NCI-H2107 treated with DMSO at 0.1 percent for 48 hours (cell line): ENCODE data around the gene NETO1.

ENCODE experiments used
- DNase-seq: peaks from one replicate; lab custom pipeline; 2025; ENCODE audit not compliant: unreplicated experiment; lab: John Stamatoyannopoulos, UW

NETO1 gene

DNA sequence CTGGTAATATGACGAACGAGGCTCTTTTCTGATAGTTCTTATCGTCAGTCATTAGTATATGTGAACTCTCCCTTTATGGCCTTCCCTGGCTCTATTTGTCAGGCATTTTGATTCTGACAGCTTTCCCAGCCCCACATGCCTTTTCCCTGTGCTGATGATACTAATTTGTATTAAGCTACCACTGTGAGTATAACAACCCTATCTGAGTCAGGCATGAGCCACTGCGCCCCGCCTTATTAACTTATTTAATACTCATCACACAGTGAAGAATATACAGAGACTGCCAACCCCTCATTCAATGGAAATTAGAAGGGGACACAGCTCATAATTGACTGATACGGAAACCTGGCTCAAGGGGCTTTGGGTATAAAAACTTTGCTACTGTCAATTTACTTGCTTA is 140.0 kb downstream of the NETO1 start:
- no peak for DNase-seq

DNA sequence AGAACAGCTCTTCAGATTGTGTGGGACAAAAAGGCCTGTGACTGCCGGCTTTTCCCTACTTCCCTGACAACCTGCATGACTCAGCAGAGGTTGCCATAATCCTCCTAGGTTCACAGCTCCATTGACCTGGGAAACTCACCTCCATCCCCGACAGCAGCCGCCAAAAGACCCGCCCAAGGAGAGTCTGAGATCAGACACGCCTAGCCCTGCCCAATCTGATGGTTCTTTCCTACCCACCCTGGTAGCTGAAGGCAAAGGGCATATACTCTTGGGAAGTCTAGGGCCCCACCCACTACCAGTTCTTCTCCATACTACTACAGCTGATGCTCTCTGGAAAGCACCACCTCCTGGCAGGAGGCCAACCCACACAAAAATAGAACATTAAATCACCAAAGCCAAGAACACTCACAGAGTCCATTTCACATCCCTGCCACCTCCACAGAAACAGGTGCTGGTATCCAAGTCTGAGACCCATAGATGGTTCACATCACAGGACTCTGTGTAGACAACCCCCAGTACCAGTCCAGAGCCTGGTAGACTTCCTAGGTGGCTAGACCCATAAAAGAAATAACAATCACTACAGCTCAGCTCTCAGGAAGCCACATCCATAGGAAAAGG is 140.6 kb downstream of the NETO1 start:
- no peak for DNase-seq

DNA sequence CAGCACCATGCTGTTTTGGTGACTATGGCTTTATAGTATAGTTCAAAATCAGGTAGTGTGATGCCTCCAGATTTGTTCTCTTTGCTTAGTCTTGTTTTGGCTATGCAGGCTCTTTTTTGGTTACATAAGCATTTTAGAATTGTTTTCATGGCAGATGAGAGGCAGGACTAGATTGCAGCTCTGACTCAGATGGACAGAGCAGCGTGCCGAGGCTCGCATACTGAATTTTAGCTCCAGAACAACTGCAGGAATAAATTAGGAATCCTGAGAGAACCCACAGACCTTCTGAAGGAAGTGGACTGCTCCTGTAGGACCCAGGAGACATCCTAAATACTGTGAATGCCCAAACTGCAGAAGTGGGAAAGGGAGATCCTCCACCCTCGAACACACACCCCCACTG is 141.6 kb downstream of the NETO1 start:
- no peak for DNase-seq

DNA sequence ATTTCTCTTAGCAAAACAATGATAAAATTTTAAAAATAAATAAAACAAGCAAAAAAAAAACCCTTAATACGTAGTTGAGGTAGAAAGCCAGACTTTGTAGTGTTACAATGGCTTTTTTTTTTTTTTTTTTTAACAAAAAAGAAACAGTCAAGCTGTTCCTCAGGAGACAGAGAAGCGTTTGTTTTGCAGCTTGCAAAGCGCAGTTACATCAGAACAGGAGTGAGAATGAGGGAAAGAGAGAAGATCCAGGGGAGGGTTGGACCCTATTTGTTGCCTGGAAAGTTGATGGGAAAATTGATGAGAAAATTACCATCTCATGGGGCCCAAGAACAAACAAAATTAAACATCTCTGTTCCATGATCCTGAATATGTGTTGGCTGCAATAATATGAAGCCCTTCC is 146.5 kb downstream of the NETO1 start:
- DNase-seq: no peak

DNA sequence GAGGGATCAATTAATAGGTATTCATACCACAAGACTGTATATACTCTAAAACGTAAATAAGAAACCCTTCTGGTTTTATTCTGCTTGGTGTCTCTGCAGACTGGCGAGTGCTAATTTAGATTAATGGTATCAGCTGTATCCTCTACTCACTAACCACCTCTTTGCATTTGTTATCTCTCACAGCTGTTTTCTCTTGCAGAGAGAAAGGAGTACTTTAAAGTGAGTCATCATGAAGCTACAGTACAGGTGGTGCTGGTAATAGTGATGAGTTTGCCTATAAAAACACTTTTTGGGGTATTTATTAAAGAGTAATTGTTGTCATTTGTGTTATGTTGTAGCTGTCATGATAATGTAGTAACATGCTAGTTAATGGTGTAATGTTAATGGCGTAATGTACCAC is 147.7 kb downstream of the NETO1 start:
- no peak for DNase-seq

DNA sequence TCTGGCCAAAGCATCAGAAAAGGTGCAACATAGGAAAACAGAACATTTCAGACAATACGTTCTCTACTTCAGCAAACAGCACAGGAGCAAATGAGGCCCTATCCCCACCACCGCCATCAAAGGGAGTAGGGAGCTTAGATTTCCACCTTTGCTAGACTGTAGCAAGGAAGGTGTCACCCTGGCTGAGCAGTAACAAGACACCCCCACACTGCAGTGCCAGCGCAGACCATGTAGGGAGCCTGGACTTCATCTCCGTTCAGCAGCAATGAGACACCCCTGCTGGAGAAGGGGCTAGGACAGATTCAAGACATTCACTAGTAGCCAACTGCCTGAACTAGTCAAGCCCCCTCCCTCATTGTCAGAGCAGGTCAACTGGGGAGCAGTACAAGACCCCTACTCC is 163.6 kb downstream of the NETO1 start:
- no peak for DNase-seq

DNA sequence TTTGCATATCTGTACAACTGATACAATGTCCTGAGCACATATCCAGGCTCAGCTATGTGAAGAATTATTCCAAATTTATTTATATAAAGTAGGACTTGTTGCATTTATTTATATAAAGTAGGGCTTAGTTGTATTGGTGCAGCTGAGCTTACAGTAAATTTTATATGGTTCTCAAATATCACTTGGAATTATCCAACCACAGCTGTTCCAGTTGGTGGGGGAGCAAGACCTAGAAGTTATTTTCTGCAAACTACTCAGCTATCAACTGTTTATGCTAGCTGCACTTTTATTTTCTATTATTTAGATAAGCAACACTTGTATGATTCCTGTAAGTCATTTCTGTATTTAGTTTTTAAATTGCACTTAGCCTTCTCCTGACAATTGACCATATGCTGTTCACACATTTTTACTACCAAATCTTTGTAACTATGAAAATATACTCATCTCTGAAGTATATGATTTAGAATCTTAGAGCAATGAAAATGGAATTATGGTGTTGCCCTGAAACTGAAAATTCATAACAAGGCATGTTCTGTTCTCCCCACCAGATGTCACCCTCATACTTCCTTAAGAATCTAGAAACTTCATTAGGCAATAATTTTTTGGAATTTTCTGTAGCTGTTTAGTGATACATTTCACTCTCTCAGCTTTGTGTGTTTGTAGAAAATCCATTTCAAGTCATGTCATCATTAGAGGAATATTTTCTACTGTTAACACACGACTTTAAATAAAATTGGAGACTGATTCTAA is 166.7 kb downstream of the NETO1 start:
- peak; percentile 41 for DNase-seq

DNA sequence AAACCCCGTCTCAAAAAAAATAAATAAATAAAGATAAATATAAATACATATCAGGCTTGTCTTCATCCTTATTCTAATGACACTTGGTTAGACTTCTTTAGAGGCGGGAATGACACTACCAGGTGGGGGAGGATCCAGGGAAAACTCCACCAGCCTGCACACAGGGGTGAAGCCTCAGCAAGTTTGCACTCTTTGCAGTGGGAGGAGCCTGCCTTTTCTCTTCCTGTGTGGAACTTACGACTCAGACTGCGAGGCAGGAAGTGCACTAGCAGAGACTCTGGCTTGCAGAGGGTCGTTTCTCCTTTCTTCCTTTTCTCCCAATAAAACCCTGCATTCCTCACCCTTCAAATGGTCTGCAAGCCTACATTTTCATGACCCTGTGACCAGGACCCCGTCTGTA is 170.1 kb downstream of the NETO1 start:
- no peak for DNase-seq

DNA sequence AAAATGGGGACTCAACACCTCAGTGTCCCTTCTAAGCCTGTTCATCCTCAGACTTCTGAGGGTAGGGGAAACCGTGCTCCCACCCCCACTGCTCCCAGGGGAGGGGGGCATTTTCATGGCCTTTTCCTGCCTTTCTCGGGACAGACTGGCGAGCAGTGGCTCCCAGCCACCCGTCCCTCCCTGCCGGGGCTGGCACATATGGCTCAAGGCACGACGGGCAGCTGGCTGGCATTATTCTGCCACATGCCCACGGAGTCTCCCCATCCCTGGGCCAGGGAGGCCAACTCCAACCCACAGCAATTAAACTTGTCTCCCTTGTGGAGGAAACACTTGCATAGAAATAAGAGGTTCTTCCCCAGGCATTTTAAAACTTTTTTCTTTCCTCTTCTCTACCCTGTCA is 175.2 kb downstream of the NETO1 start:
- DNase-seq: no peak
